H1 (cell line): ENCODE data around the gene SLC2A13. TPM values are rescaled to one million over a fixed set of nuclear protein-coding genes. Genes with fewer than 3 reads are reported as not detected.

Source experiments
- CHD2 ChIP-seq: IDR thresholded peaks from 2 replicates; pipeline ENCODE4 v1.6.1; 2012; ENCODE audit warnings: low read length, improper control_type of control experiment
- CHD7 ChIP-seq: fragments of 300-600 bp; sonication (generic); IDR thresholded peaks from 2 replicates; pipeline ENCODE4 v1.7.1; 2012; ENCODE audit warnings: low read length, moderate library complexity, mild to moderate bottlenecking, inconsistent platforms; ENCODE audit not compliant: insufficient replicate concordance
- EP300 ChIP-seq, 2 experiments: IDR thresholded peaks; 1 replicate in 1 of 2; 2 replicates in 1 of 2; pipeline ENCODE4 v1.6.1; 2011 to 2012; ENCODE audit warnings: low read depth in 2 of 2, low read length in 2 of 2, mild to moderate bottlenecking in 2 of 2, borderline replicate concordance in 1 of 2, inconsistent platforms in 1 of 2, moderate library complexity in 1 of 2
- NANOG ChIP-seq: IDR thresholded peaks from 2 replicates; pipeline ENCODE4 v1.6.1; 2011; ENCODE audit warnings: low read length, low read depth, mild to moderate bottlenecking, inconsistent platforms; ENCODE audit not compliant: insufficient read depth, poor library complexity, severe bottlenecking
- PHF8 ChIP-seq: fragments of 200-600 bp; sonication (generic); conservative IDR thresholded peaks from 2 replicates; pipeline ENCODE4 v1.7.1; 2012; ENCODE audit warnings: low read depth, mild to moderate bottlenecking, inconsistent platforms, low read length, moderate library complexity
- POU5F1 ChIP-seq: IDR thresholded peaks from 2 replicates; pipeline ENCODE4 v1.6.1; 2011; ENCODE audit warnings: low read depth, mild to moderate bottlenecking, low read length, moderate library complexity
- RFX5 ChIP-seq: IDR thresholded peaks from 2 replicates; pipeline ENCODE4 v1.6.1; 2011; ENCODE audit warnings: low read depth, low read length, improper control_type of control experiment, borderline replicate concordance
- SP1 ChIP-seq: IDR thresholded peaks from 2 replicates; pipeline ENCODE4 v1.6.1; 2011; ENCODE audit warnings: low read depth, low read length
- TAF1 ChIP-seq: IDR thresholded peaks from 2 replicates; pipeline ENCODE4 v1.6.1; 2011; ENCODE audit warnings: mild to moderate bottlenecking, low read depth, low read length
- YY1 ChIP-seq: IDR thresholded peaks from 2 replicates; pipeline ENCODE4 v1.6.1; 2011; ENCODE audit warnings: low read depth, mild to moderate bottlenecking, low read length
- polyA plus RNA-seq, 7 experiments: library from polyadenylated mRNA; depleted of rRNA in 3 of 7; stranded (reverse) in 5 of 7; unstranded in 2 of 7; fragments of >200 nt in 5 of 7; fragments of 200-250 nt in 2 of 7; gene quantifications; 1 replicate in 5 of 7; 2 replicates in 1 of 7; 4 replicates in 1 of 7; pipeline versions ENCODE4 v1.2.1 to v1.2.3, GENCODE V29; 2011 to 2013; ENCODE audit warnings: missing spikeins in 2 of 7, mixed read lengths in 2 of 7
- total RNA-seq: library from RNA; stranded (reverse); fragmentation: NEBNext Ultra II Directional; extraction: Animal tissue kit (Norgen Biotek cat#: 25700); gene quantifications from 2 replicates; pipeline ENCODE4 v1.2.1, GENCODE V29; 2021
- TF ChIP-seq, protein P1 (sequence below): IDR thresholded peaks from 2 replicates; pipeline ENCODE4 v1.6.1; 2012; ENCODE audit warnings: inconsistent platforms

SLC2A13 gene
- total and polyA plus RNA-seq, 2 of the 8 experiments (the other 6 are each of a cell fraction or from before 2014, with no cell fraction given) = 2.8 to 9.6 TPM

- TF ChIP-seq CHD7 (peak; percentile 69), PHF8 (no peak), CHD2 (no peak), EP300 (IDR thresholded peaks at IDR 0.05; ENCODE audit: borderline replicate concordance in 1 of 2, low read depth in 2 of 2, low read length in 2 of 2) (0 out of 3 replicates have a peak, but pooled peaks of 1 of the 2 experiments have one; percentile 22), POU5F1 (peak; percentile 71; the same call in 1 of the 2 replicates), NANOG (peak; percentile 40), RFX5 (no peak), SP1 (0 out of 2 replicates have a peak, but pooled peaks have one; percentile 48), TAF1 (no peak), YY1 (peak; percentile 21; the same call in 1 of the 2 replicates)
- TF ChIP-seq, protein P1, sequence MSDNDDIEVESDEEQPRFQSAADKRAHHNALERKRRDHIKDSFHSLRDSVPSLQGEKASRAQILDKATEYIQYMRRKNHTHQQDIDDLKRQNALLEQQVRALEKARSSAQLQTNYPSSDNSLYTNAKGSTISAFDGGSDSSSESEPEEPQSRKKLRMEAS = 0 out of 2 replicates have a peak, but pooled peaks have one; percentile 9
Observed at GRCh38 chr12:40020261-40020691, 85.6 kb downstream of the SLC2A13 start (continued).
